Hepatocyte (in vitro differentiated cells): Measurements from ENCODE around the gene KMT2D. TPM values are rescaled to one million over a fixed set of nuclear protein-coding genes. Genes with fewer than 3 reads are reported as not detected.

ENCODE experiments used
- DNase-seq: peaks from one replicate; pipeline ENCODE4 v3.0.0-alpha.2; 2016; ENCODE audit warnings: low spot score
- H2AFZ ChIP-seq: fragments of 200-600 bp; sonication (generic); 2 replicates; pipeline ENCODE4 v1.6.0; 2016; ENCODE audit warnings: antibody characterized with exemption, mild to moderate bottlenecking
- H3K27ac ChIP-seq: fragments of 200-600 bp; sonication (generic); 2 replicates; pipeline ENCODE4 v1.5.1; 2016; ENCODE audit warnings: mild to moderate bottlenecking
- H3K27me3 ChIP-seq: fragments of 200-600 bp; sonication (generic); 2 replicates; pipeline ENCODE4 v1.6.1; 2016
- H3K36me3 ChIP-seq: fragments of 200-600 bp; sonication (generic); replicated peaks from 2 replicates; pipeline ENCODE4 v1.5.1; 2016; ENCODE audit warnings: low read depth; ENCODE audit not compliant: insufficient read depth
- H3K4me1 ChIP-seq: fragments of 200-600 bp; sonication (generic); 2 replicates; pipeline ENCODE4 v1.5.1; 2016; ENCODE audit warnings: mild to moderate bottlenecking, moderate library complexity; ENCODE audit not compliant: insufficient read depth
- H3K4me2 ChIP-seq: fragments of 200-600 bp; sonication (generic); 2 replicates; pipeline ENCODE4 v1.6.0; 2016
- H3K4me3 ChIP-seq: fragments of 200-600 bp; sonication (generic); 2 replicates; pipeline ENCODE4 v1.5.1; 2016; ENCODE audit warnings: mild to moderate bottlenecking
- H3K79me2 ChIP-seq: fragments of 200-600 bp; sonication (generic); 2 replicates; pipeline ENCODE4 v1.6.0; 2017; ENCODE audit warnings: mild to moderate bottlenecking
- H3K9me2 ChIP-seq: fragments of 200-600 bp; sonication (generic); replicated peaks from 2 replicates; pipeline ENCODE4 v1.6.0; 2017; ENCODE audit warnings: mild to moderate bottlenecking; ENCODE audit not compliant: insufficient read depth
- H3K9me3 ChIP-seq: fragments of 200-600 bp; sonication (generic); 2 replicates; pipeline ENCODE4 v1.5.1; 2016; ENCODE audit warnings: low read depth, mild to moderate bottlenecking
- H4K20me1 ChIP-seq: fragments of 200-600 bp; sonication (generic); 2 replicates; pipeline ENCODE4 v1.6.0; 2016; ENCODE audit warnings: mild to moderate bottlenecking; ENCODE audit not compliant: insufficient read depth, poor library complexity, severe bottlenecking
- EZH2 ChIP-seq: fragments of 200-600 bp; sonication (generic); IDR thresholded peaks from 2 replicates; pipeline ENCODE4 v1.6.1; 2016; ENCODE audit warnings: antibody characterized with exemption, mild to moderate bottlenecking, borderline replicate concordance
- EZH2phosphoT487 ChIP-seq: fragments of 200-600 bp; sonication (generic); IDR thresholded peaks from one replicate; pipeline ENCODE4 v1.6.1; 2018; ENCODE audit warnings: antibody characterized with exemption, mild to moderate bottlenecking, low read depth, moderate library complexity; ENCODE audit not compliant: unreplicated experiment, severe bottlenecking
- WGBS: methylation state at CpG from one replicate; pipeline ENCODE4 v1.1.6; 2016; ENCODE audit warnings: low lambda C conversion rate; ENCODE audit errors: missing lambda C conversion rate; 5-methylcytosine and 5-hydroxymethylcytosine counted together
- polyA plus RNA-seq: library from polyadenylated mRNA; unstranded; fragments of >200 nt; fragmentation: Nextera tagmentation; extraction: Ambion mirVana; gene quantifications from 2 replicates; pipeline ENCODE4 v1.2.1, GENCODE V29; 2016
- total RNA-seq: library from RNA; depleted of rRNA; stranded (reverse); fragments of >200 nt; gene quantifications from 2 replicates; pipeline ENCODE4 v1.2.3, GENCODE V29; 2014
- TF ChIP-seq, protein P1 (sequence below): fragments of 200-600 bp; sonication (generic); IDR thresholded peaks from 2 replicates; pipeline ENCODE4 v1.5.1; 2016; ENCODE audit warnings: antibody characterized with exemption, mild to moderate bottlenecking; ENCODE audit not compliant: poor library complexity

KMT2D gene
- total and polyA plus RNA-seq, 2 experiments from 2014 or later = 31.2 to 37.3 TPM

GRCh38 chr12:49028666-49029275 lies 31.8 kb downstream of the KMT2D start:
- H4K20me1 ChIP-seq = no peaks in the 10 kb centered on the region
- no peaks in the 10 kb centered on the region for H3K27me3 ChIP-seq
- no peak overlapping the region for H3K27ac ChIP-seq
- H3K4me1 ChIP-seq = no peaks in the 10 kb centered on the region
- no peak overlapping the region for H3K4me2 ChIP-seq
- TF ChIP-seq EZH2phosphoT487 (no peak), EZH2 (no peak)
- TF ChIP-seq, protein P1, sequence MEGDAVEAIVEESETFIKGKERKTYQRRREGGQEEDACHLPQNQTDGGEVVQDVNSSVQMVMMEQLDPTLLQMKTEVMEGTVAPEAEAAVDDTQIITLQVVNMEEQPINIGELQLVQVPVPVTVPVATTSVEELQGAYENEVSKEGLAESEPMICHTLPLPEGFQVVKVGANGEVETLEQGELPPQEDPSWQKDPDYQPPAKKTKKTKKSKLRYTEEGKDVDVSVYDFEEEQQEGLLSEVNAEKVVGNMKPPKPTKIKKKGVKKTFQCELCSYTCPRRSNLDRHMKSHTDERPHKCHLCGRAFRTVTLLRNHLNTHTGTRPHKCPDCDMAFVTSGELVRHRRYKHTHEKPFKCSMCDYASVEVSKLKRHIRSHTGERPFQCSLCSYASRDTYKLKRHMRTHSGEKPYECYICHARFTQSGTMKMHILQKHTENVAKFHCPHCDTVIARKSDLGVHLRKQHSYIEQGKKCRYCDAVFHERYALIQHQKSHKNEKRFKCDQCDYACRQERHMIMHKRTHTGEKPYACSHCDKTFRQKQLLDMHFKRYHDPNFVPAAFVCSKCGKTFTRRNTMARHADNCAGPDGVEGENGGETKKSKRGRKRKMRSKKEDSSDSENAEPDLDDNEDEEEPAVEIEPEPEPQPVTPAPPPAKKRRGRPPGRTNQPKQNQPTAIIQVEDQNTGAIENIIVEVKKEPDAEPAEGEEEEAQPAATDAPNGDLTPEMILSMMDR = no peak
- H3K9me2 ChIP-seq = no peaks in the 10 kb centered on the region
- no peak for DNase-seq
- H2AFZ ChIP-seq = no peak overlapping the region
- H3K9me3 ChIP-seq = no peaks in the 10 kb centered on the region
- 97% methylated on average over 10 of the region's 10 CpGs for WGBS
- no peaks in the 10 kb centered on the region for H3K79me2 ChIP-seq
- H3K4me3 ChIP-seq = no peak overlapping the region
- H3K36me3 ChIP-seq = no peaks in the 10 kb centered on the region

- no peaks in the 10 kb centered on the region for H3K9me3 ChIP-seq
- no peaks in the 10 kb centered on the region for H3K27me3 ChIP-seq
- 95% methylated on average over 9 of the region's 9 CpGs for WGBS
- H3K36me3 ChIP-seq = no peaks in the 10 kb centered on the region
- no peak for DNase-seq
- no peak overlapping the region for H3K4me2 ChIP-seq
- H3K9me2 ChIP-seq = no peaks in the 10 kb centered on the region
- no peak overlapping the region for H3K4me3 ChIP-seq
- H3K79me2 ChIP-seq = no peaks in the 10 kb centered on the region
- no peaks in the 10 kb centered on the region for H3K4me1 ChIP-seq
- H2AFZ ChIP-seq = no peak overlapping the region
- no peaks in the 10 kb centered on the region for H4K20me1 ChIP-seq
- TF ChIP-seq, protein P1 = no peak
- no peak for TF ChIP-seq EZH2phosphoT487
- no peak for TF ChIP-seq EZH2
- no peak overlapping the region for H3K27ac ChIP-seq
Observed at GRCh38 chr12:49027846-49028555, 32.6 kb downstream of the KMT2D start.

- Histone ChIP-seq H3K4me2 (no peak overlapping the region), H2AFZ (no peak overlapping the region), H3K79me2 (no peaks in the 10 kb centered on the region), H3K36me3 (no peaks in the 10 kb centered on the region), H3K4me1 (no peaks in the 10 kb centered on the region), H3K4me3 (no peak overlapping the region), H4K20me1 (no peaks in the 10 kb centered on the region), H3K9me2 (no peaks in the 10 kb centered on the region), H3K27me3 (no peaks in the 10 kb centered on the region), H3K9me3 (no peaks in the 10 kb centered on the region), H3K27ac (no peak overlapping the region)
- WGBS = 96% methylated on average over 22 of the region's 26 CpGs
- DNase-seq = no peak
- TF ChIP-seq EZH2phosphoT487 (no peak), EZH2 (no peak)
- TF ChIP-seq, protein P1 = no peak
Observed at GRCh38 chr12:49026678-49027480, 33.7 kb downstream of the KMT2D start.
